ENCODE measurements around the gene THADA.

DNA sequence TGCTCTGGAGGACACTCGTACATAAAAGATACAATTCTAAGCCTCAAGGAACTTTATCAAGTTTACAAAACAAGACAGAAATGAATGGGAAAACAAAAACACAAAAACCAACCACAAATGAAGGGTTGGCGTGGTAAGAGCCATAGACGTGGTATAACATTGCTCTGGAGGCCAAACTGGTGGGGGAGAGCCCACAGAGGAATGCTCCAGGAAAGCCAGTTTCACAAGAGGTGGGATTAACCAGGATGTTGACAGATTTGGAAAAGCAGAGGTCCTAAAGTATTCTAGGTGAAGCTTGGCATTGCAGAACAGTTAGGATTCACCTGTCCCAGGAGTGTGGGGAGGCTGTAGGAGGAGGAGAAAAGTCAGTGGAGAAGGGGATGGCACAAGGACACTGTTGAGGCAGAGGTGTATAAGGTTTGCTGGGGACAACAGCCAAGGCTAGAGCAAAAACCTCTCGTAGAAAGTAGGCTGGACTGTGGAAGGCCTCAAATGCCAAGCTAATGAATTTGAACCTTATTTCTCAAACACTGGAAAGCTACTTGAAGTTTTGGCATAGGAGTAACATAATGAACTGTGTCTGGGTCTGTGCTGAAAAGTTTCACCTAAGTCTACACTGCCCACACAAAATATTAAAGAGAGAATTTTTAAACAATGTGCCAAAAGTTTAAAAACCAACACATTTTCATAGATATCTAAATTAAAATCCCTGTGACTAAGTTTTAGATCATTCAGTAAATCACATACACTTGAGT is 135.1 kb downstream of the THADA start:
- TF ChIP-seq, protein P1, sequence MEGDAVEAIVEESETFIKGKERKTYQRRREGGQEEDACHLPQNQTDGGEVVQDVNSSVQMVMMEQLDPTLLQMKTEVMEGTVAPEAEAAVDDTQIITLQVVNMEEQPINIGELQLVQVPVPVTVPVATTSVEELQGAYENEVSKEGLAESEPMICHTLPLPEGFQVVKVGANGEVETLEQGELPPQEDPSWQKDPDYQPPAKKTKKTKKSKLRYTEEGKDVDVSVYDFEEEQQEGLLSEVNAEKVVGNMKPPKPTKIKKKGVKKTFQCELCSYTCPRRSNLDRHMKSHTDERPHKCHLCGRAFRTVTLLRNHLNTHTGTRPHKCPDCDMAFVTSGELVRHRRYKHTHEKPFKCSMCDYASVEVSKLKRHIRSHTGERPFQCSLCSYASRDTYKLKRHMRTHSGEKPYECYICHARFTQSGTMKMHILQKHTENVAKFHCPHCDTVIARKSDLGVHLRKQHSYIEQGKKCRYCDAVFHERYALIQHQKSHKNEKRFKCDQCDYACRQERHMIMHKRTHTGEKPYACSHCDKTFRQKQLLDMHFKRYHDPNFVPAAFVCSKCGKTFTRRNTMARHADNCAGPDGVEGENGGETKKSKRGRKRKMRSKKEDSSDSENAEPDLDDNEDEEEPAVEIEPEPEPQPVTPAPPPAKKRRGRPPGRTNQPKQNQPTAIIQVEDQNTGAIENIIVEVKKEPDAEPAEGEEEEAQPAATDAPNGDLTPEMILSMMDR (IDR thresholded peaks at IDR 0.05; ENCODE audit: insufficient read depth, low read length, poor library complexity, severe bottlenecking) = no peak
- no peak for TF ChIP-seq EZH2phosphoT487 (conservative IDR thresholded peaks at IDR 0.05; ENCODE audit: low read length)
